Progenitor cell of endocrine pancreas (in vitro differentiated cells): ENCODE results near the gene RNF224. TPM values are rescaled to one million over a fixed set of nuclear protein-coding genes. Genes with fewer than 3 reads are reported as not detected.

ENCODE experiments used
- DNase-seq: peaks from one replicate; pipeline ENCODE4 v3.0.0; 2021; ENCODE audit warnings: low spot score; ENCODE audit not compliant: unreplicated experiment
- H3K27ac Mint-ChIP-seq: 2 replicates; pipeline ENCODE4 v1.8.0; 2021; ENCODE audit warnings: mild to moderate bottlenecking, moderate library complexity, mixed read lengths
- H3K27me3 Mint-ChIP-seq: 2 replicates; pipeline ENCODE4 v1.8.0; 2021; ENCODE audit warnings: mixed read lengths
- H3K36me3 Mint-ChIP-seq: 2 replicates; pipeline ENCODE4 v1.8.0; 2022; ENCODE audit warnings: mixed read lengths; ENCODE audit not compliant: insufficient read depth
- H3K4me1 Mint-ChIP-seq: 2 replicates; pipeline ENCODE4 v1.8.0; 2021; ENCODE audit warnings: low read depth, mixed read lengths
- H3K4me3 Mint-ChIP-seq: 2 replicates; pipeline ENCODE4 v1.8.0; 2021; ENCODE audit warnings: low read depth, mild to moderate bottlenecking, moderate library complexity, mixed read lengths
- H3K9me3 Mint-ChIP-seq: 2 replicates; pipeline ENCODE4 v1.8.0; 2021; ENCODE audit warnings: low read depth, mixed read lengths
- CTCF ChIP-seq: fragments of 200-600 bp; sonication (generic); IDR thresholded peaks from one replicate; pipeline ENCODE4 v1.5.0; 2021; ENCODE audit warnings: antibody characterized with exemption, mild to moderate bottlenecking; ENCODE audit not compliant: unreplicated experiment
- total RNA-seq: library from RNA; stranded (reverse); gene quantifications from 2 replicates; pipeline ENCODE4 v1.2.1, GENCODE V29; 2021

Gene RNF224
- total RNA-seq, 1 donor from 2014 or later = 0.53 TPM

- H3K4me1 Mint-ChIP-seq = peaks cover 15% of the 10 kb centered on the region
- H3K27me3 Mint-ChIP-seq = no peaks in the 10 kb centered on the region
- peak overlapping the region; percentile 98 for H3K27ac Mint-ChIP-seq
- H3K36me3 Mint-ChIP-seq = no peaks in the 10 kb centered on the region
- peak overlapping the region; percentile 92 for H3K4me3 Mint-ChIP-seq
- no peak for TF ChIP-seq CTCF
- no peak for DNase-seq
- H3K9me3 Mint-ChIP-seq = no peaks in the 10 kb centered on the region
These were observed 37.7 kb upstream of the RNF224 start for GRCh38 chr9:137189297-137190295.

DNA sequence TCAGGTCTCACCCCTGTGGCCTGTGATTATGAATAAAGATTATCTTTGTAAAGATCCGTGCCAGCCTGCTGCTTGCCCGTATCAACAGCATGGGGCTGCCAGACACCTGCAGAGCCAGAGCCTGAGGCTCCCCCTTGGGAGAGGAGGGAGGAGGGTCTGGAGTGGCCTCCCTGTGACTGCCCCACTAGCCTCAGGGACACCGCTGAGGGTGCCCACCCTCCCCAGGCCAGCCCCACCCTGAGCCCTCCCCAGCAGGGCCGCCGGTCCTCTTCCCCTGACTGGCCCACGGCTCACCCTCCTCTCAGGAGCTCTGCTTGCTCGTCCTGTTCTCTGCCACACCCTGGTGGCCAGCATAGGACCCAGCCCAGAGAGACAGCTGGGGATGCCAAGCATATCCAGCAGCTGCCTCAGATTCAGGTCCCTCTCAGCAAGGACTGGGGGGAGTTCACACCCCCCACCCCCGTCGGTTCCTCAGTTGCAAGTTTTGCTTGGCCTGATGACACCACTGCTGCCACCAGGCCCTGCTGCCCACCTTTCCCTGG lies 36.9 kb upstream of the RNF224 start:
- TF ChIP-seq CTCF = no peak
- no peaks in the 10 kb centered on the region for H3K27me3 Mint-ChIP-seq
- DNase-seq = no peak
- no peaks in the 10 kb centered on the region for H3K9me3 Mint-ChIP-seq
- H3K4me3 Mint-ChIP-seq = peak overlapping the region; percentile 92
- H3K4me1 Mint-ChIP-seq = peaks cover 17% of the 10 kb centered on the region
- no peaks in the 10 kb centered on the region for H3K36me3 Mint-ChIP-seq
- H3K27ac Mint-ChIP-seq = peak overlapping the region; percentile 74

DNA sequence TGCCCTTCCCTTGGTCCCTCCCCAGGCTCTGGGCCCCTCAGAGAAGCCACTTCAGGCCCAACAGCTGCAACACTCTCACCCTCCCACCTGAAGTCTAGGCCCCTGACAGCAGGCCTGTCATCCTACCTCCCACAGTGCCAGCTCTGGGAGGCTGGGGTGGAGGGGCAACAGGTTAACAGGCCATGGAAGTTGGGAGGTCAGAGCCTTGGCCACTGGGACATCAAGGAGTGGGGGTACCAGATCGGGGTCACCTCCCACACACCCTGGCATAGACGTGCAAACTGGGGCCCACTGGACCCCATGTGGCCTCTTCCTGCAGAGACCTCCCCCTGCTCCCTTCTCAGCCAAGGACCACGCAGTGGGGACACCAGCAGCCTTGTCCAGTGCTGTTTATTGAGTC lies 36.1 kb upstream of the RNF224 start:
- Mint-ChIP-seq H3K27me3 (no peaks in the 10 kb centered on the region), H3K4me3 (no peak overlapping the region), H3K4me1 (peaks cover 18% of the 10 kb centered on the region), H3K36me3 (no peaks in the 10 kb centered on the region), H3K27ac (no peak overlapping the region), H3K9me3 (no peaks in the 10 kb centered on the region)
- DNase-seq = no peak
- no peak for TF ChIP-seq CTCF

- peaks cover 16% of the 10 kb centered on the region for H3K4me1 Mint-ChIP-seq
- no peak overlapping the region for H3K4me3 Mint-ChIP-seq
- H3K9me3 Mint-ChIP-seq = no peaks in the 10 kb centered on the region
These were observed 35.4 kb upstream of the RNF224 start for GRCh38 chr9:137191691-137192447.

More at GRCh38 chr9:137191691-137192447, 35.4 kb upstream of the RNF224 start:
- no peaks in the 10 kb centered on the region for H3K27me3 Mint-ChIP-seq
- DNase-seq = no peak
- TF ChIP-seq CTCF = no peak
- no peaks in the 10 kb centered on the region for H3K36me3 Mint-ChIP-seq
- no peak overlapping the region for H3K27ac Mint-ChIP-seq
